HG02759 (cell line): ENCODE results near the gene PCSK4.
"Not testable (repeated sequence)": the region's sequence is repeated elsewhere in the genome, so short reads cannot be mapped to it uniquely, and the experiment has no call there.

ENCODE experiments used
- ATAC-seq: cut with Tn5 transposase; IDR thresholded peaks from one replicate; pipeline ENCODE4 v1.9.1; 2021; ENCODE audit warnings: mild to moderate bottlenecking, moderate library complexity; ENCODE audit not compliant: unreplicated experiment

Gene PCSK4

GRCh38 chr19:1490311-1491113 lies at the start of gene PCSK4:
Gene PCSK4, minus strand, starts transcription at chr19:1490350. Its CDS starts 4 bp downstream, at chr19:1490346.
- ATAC-seq, result peak; percentile 83

- ATAC-seq, result not testable (repeated sequence)
Measured at GRCh38 chr19:1539749-1540148, 49.6 kb upstream of the PCSK4 start.

GRCh38 chr19:1538978-1539377 lies 48.8 kb upstream of the PCSK4 start:
- no peak for ATAC-seq

- ATAC-seq, result not testable (repeated sequence)
Measured at GRCh38 chr19:1535699-1536098, 45.5 kb upstream of the PCSK4 start.

- ATAC-seq, result no peak
Measured at GRCh38 chr19:1534972-1535371, 44.8 kb upstream of the PCSK4 start.

GRCh38 chr19:1533510-1534150 lies 43.5 kb upstream of the PCSK4 start:
- ATAC-seq, result no peak

- ATAC-seq, result no peak
Measured at GRCh38 chr19:1532003-1532402, 41.9 kb upstream of the PCSK4 start.

- ATAC-seq, result no peak
Measured at GRCh38 chr19:1531587-1531986, 41.4 kb upstream of the PCSK4 start.

- ATAC-seq, result not testable (repeated sequence)
Measured at GRCh38 chr19:1530856-1531255, 40.7 kb upstream of the PCSK4 start.

- ATAC-seq, result no peak
Measured at GRCh38 chr19:1529430-1529816, 39.3 kb upstream of the PCSK4 start.

- ATAC-seq, result no peak
Measured at GRCh38 chr19:1528596-1529429, 38.7 kb upstream of the PCSK4 start.

GRCh38 chr19:1527650-1528309 lies 37.6 kb upstream of the PCSK4 start:
- ATAC-seq, result no peak

- no peak for ATAC-seq
Measured at GRCh38 chr19:1526979-1527649, 37.0 kb upstream of the PCSK4 start.

- ATAC-seq, result no peak
Measured at GRCh38 chr19:1526066-1526778, 36.1 kb upstream of the PCSK4 start.

GRCh38 chr19:1525343-1525742 lies 35.2 kb upstream of the PCSK4 start:
- no peak for ATAC-seq

GRCh38 chr19:1524972-1525325 lies 34.8 kb upstream of the PCSK4 start:
- no peak for ATAC-seq

- ATAC-seq, result no peak
Measured at GRCh38 chr19:1524287-1524971, 34.3 kb upstream of the PCSK4 start.

- ATAC-seq, result no peak
Measured at GRCh38 chr19:1523412-1524286, 33.5 kb upstream of the PCSK4 start, which contains the start of gene PLK5. Gene PLK5, plus strand, starts transcription at chr19:1524077. Its CDS starts 2,920 bp downstream, at chr19:1526997.
